GM19043 (cell line): ENCODE measurements around the gene ADRA1B.

Experiments used
- ATAC-seq: cut with Tn5 transposase; IDR thresholded peaks from one replicate; pipeline ENCODE4 v1.9.1; 2021; ENCODE audit warnings: low read depth; ENCODE audit not compliant: unreplicated experiment

ADRA1B gene

DNA sequence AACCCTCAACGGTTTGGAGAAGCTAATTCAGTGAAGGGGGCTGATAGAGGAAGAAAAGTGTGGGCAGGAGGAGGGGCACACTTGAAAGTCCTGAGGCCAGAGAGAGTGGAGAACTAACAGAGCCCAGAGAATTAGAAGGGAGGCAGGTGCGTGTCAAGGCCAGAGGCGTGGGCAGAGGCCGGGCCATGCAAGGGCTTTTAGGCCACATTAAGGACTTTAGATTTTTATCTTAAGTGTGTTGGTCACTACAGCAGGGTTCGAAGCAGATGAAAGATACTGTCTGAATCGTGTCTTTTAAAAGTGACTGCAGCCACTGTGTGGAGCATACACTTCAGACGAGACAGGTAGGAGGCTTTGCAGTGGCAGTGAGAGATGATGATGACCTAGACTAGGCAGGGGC, 6.7 kb downstream of the ADRA1B start:
- no peak for ATAC-seq

DNA sequence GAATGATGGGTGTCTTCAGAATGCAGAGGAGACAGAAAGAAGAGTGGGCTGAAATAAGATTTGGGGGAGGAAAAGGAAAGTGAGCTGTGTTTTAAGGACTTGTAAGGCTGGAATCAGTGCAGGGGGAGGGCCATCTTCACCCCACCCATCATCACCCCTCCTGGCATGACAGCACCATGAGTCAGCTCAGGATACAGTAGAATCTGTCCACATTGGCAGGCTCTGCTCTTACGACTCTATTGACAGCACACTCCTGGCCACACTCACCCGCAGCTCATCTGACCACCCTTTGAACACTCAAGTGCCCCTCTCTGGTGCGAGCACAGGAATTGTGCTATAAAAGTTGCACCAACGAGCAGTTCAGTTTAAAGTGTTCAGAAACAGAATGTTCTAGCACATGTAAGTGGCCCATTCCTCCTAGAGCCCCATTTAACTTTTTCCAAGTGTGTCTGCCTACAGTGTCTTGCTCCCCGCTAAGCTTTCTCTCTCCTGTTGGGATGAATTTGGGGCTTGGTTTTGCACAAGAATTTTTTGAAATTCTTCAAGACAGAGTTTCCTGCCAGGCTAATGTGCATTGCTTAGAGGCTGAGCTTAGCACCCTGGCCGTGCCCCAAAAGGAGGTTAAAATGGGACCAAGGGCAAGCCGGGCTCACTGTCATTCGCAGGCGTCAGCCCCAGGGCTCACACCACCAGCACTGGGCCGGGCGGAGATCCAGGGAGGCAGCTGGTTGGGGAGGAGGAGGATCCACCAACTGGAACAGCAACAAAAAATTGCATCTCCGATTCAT, 12.0 kb downstream of the ADRA1B start:
- ATAC-seq = no peak

DNA sequence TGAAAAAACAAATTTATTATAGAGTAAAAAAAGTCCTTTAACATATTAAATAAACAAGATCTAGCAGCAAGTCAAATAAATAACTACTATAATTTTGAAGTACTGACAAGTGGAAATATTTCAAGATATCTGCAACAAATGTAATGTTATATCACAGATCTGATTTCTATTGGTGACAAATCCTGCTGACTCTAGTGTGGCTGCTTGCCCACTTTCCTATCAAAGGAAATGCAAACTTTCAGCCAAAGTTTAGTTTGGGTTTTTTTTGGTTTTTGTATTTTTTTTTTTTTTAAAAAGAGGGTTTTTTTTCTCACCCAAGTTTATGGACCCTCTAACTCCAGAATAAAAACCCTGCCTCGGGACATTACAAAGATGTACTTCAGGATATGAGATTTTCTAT, 12.9 kb downstream of the ADRA1B start:
- no peak for ATAC-seq

DNA sequence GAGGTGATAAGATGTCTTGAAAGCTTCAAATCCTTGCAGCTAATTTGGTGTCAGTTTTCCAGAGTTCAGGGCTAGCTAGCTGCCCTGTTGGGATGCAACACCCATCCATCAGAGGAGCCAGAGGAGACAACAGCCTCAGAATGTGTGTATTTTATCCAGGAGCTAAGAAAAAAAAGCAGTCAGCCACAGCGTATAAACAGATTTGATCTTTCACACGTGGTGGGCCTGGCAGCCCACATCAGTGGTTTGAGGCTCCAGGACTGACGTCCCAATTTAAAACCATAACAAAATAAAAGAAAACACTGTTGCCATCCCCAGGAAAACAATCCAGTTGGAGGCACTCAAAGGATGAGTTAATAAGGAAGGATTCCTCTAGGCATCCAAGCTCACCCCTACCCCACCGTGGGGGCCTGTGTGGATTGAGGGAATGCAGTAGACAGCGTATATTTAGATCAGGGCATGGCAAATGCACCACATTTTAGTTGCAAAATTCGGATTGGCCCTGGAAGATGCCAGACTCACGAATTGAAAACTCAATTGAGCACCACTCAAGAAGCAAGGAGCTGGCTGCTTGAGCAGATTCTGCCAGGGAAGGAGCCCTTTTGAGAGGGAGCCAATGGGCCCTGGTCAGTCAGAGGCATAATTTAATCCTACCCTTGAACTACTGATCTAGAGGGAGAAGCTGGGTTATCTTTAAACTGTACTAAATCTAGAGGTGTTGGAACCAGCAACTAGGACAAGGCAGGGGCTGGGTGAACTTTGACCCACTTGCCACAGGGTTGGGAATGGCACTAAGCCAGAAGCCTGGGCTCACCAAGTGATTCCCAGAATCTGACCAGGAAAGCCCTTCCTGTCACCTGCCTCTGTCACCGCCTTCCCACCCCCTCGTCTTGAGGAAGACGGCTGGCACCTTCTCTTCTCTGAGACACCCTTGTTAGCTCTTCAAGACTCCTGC, 17.5 kb downstream of the ADRA1B start:
- ATAC-seq = no peak

DNA sequence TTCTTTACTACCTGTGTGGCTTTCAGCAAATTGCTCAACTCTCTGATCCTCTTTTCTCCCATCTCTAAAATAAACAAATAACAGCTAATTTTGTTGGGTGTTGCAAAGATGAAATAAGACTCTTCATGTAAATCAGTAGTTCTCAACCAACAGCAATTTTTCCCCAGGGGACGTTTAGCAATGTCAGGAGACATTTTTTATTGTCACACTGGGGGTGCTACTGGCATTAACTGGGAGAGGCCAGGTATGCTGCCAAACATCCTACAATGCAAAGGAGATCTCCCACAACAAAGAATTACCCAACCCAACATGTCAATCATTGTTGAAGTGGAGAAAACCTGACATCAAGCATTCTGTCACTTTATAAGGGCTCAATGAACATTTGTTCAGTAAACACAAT, 19.7 kb downstream of the ADRA1B start:
- no peak for ATAC-seq

DNA sequence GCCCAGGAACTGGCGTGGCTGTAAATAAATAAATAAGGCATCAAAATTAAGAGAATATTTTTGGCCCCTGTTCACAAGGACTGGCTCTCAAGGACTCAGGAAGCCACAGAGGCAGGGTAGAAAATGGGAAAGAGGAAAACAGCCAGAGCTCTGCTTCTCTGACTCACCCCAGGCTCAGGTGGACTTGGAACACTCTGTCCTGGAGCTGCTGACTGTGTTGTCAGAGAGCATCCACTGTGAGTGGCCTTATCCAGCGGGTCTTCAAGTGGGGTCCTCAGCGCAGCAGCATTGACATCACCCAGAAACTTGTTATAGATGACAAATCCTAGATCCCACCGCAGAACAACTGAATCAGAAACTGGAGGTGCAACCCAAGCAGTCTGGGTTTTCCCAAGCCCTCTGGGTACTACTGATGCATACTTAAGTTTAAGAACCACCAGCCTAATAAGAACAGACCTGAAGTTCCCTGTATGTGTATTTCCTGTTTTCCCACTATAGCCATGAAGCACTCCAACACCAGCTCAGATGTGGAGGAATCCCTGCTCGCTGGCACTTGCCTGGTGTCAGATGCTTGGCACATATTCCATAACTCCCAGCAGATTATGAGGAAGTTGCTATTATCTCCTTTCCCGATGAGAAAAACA, 20.5 kb downstream of the ADRA1B start:
- ATAC-seq = no peak

DNA sequence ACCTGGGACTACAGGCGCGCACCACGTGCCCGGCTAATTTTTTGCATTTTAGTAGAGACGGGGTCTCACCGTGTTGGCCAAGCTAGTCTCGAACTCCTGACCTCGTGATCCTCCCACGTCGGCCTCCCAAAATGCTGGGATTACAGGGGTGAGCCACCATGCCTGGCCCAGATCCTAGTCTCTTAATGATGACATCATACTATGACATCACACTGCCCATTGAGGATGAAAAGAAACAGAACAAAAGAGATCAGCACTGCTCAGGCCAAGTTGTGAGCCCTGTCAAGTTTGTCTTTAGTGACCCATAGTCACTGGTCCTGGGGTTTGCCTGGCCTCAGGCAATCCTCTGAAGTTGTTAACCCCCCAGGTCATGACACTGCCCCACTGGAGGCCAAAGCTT, 21.3 kb downstream of the ADRA1B start:
- ATAC-seq = no peak

DNA sequence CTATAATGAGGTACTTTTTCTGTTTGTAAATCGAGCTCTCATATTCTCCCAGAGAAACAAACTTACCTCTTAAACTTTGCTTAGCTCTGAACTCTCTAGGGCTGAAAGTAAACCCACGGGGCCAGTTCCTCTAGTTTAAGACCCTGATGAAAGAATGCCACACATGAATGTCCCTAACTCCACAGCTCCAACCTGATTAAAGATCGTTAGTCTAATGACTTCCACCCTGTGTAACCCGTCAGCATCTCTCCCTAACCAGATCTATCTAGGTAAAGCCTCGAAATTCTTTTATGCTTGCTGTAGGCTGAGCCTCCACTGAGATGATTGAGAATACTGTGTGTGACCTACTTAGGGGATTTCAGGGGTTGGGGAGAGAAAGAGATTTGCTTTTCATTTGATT, 27.0 kb downstream of the ADRA1B start:
- no peak for ATAC-seq

DNA sequence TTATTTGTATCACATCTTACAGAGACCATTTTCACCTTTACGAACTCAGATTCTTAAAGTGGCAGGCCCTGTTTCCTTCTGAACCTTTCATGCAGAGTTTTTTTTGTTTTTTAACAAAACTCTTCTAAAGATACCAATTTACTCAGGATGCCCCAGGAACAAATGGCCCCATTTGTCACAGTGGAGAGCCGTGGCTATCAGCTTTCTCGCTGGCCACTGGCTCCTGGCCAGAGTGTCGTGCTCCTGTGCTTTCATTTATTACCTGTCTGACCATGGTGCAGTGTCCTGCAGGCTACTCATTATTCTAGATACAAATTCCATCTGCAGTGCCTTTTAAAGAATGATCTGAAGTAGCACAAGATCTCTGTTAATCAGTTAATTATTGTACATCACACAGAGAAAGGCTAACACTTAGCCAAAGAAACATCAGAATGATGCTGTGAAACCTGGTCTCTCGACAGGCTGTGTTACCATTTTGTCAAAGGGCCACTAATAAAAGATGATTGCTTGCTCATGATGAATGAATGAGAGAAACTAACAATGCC, 27.8 kb downstream of the ADRA1B start:
- ATAC-seq = no peak

DNA sequence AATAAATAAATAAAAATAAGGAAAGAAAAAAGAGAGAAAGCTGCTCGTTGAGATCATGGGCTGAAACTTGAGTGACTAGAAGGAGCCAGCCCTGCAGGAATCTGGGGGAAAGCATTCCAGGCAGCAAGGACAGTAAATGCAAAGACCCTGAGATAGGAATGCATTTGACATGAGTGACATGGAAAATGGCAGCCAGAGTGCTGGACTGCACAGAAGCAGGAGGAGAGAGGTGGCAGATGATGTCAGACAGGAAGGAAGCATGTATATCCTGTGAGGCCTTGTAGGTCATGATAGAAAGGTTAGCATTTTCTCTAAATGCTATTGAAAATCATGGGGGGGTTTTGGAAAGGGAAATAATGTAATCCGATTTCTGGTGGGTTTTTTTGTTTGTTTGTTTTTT, 29.1 kb downstream of the ADRA1B start:
- no peak for ATAC-seq

DNA sequence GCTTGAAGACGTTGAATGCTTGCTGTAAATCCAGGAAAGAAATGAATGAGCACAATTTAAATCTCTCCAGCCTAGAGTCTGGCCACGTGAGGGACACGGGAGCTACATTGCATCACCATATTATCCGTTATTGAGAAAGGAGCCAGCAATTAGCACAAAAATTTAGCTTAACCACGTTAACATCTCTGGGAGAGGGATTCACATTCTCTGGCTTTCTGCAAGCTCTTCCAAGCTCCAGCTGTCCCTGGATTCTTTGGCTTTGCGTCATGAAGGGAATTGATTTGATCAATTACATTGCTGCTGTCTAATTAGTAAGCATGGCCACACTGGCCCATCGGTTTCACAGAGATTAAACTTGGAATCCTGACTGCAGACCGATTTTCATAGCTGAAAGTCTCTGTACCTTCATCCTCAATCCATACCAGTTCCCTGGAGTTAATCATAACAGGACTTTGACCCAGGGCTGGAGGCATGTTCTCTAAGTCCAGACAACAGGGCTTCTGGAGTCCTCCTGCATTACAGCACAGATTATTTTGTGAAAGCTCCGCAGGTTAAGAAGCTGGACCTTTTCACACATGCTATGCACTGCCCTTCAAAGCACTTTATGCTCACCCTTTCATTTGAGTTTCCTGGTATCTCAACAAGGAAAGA, 31.6 kb downstream of the ADRA1B start:
- ATAC-seq = no peak

DNA sequence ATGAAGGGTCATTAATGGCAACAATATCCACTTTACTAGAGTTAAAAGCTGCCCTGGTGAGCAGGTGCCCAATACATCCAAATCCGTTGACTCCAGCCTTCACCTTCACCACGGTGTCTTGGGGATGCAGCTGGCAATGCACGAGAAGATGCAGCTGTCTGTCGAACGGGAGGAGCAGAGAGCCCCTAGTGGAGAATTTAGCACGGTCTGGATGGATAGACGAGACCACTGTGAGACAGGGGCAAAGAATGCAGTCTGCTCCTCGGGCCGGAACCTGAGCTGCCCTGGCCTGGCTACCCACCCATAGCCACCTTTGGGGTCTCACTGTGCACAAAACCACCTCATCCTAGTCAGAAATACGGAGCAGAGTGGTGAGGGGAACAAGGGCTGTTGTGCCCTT, 35.1 kb downstream of the ADRA1B start:
- ATAC-seq = no peak

DNA sequence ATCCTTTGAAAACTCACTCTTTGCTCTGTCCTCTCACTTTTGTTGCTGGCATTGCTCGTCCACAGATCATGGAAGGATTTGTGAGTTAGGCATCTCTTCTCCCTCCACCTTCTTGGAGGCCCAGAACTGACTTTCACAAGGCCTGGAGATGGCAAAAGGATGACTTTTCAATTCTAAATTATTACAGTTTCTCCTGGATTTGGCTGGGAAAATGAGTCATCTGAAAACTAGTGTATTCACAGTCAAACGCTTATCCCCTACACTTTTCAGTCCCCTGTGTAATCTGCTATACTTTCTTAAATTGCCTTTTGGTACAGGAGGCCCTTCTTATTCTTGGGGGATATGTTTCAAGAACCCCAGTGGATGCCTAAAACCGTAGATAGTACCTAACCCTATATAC, 35.6 kb downstream of the ADRA1B start:
- ATAC-seq = no peak

DNA sequence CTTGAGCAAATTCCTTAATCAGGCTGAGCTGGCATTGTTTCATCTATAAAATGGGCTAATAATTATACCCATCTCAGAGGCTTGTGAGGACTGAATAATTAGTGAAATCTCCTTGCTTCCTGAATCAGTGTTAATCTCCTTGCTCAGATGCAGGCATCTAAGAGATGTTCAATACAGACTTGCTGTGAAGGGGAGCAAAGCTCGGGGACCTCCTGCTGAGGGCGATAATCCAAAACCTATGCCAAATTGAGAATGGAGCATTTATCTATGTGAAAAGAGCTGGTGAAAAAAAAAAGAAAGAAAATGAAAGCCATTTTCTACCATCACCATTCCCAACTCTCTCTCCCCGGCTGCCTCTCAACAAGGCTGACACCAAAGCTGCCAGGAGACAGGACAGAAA, 37.3 kb downstream of the ADRA1B start:
- ATAC-seq = no peak

DNA sequence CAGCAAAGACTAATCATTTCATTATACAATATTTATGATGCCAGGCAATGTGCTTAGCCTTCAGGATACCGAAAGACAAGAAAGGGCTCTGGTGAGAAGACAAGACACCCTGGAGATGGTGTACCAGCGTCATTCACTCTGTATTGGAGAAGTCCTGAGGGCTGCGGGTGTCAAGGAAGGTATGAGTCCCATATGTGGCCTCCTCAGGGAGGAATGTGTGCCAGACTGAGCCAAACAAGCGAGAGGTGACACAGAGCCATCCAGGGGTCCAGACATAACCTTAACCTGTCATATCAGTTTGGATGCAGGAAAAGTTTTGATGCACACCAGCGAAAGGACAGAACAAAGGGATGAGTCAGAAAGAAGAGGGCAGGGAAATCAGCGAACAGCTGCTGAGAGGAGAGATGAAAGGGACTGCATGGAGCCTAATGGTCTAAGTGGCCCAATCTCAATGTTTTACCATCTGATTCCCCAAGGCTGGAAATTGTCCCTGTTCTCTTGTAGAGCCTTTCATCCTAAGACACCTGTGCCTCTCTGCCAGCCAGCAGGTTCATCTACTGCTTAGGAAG, 38.9 kb downstream of the ADRA1B start:
- no peak for ATAC-seq

DNA sequence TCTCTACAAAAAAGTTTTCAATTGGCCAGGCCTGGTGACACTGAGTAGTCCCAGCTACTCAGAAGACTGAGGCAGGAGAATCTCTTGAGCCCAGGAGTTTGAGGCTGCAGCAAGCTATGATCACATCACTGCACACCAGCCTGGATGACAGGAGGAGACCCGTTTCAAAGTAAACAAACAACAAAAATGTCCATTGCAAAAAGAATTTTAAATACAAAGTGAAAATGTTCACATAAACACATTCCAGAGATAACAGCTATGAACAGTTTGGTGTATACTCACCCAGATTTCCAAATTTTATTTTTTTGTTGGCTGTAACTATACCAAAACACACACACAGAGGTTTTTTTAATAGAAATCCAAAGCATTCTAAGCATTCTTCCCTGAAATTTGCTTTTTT, 39.8 kb downstream of the ADRA1B start:
- no peak for ATAC-seq

DNA sequence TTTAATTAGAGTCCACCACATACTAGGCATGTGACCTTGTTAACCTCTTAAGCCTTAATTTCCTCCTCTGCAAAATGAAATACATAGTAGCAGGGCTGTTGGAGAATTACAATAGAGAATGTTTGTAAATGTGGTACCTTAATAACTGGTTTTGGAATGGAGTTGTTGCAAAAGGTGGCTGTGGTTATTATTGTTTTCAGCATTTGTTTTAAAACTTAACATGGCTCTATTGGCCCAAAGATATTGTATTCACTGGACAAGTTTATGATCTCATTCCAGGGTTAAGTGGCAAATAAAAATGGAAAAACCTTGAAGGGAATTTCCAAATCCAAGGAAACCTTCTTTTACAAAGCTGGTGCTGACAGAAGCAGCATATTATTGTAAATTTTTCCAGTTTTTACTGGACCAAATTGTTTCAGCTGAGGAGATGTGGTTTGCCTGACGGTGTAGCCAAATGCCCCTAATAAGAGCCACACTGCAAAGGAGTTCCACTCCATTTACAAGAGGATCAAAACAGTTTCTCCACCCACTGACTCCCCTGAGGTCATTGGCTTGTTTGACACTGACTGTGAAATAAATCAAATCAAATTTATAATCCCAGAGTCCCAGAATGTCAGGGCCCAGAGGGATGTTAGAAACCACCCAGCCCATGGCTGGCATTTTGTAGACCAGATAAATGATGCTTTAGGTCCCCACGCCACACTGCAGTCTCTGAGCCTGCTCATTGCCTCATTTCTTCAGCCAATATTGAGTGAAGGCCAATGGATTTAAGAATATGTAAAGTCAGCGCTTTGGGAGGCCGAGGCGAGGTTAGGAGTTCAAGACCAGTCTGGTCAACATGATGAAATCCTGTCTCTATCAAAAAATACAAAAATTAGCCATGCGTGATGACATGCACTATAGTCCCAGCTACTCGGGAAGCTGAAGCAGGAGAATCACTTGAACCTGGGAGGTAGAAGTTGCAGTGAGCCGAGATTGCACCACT, 45.2 kb downstream of the ADRA1B start:
- no peak for ATAC-seq

DNA sequence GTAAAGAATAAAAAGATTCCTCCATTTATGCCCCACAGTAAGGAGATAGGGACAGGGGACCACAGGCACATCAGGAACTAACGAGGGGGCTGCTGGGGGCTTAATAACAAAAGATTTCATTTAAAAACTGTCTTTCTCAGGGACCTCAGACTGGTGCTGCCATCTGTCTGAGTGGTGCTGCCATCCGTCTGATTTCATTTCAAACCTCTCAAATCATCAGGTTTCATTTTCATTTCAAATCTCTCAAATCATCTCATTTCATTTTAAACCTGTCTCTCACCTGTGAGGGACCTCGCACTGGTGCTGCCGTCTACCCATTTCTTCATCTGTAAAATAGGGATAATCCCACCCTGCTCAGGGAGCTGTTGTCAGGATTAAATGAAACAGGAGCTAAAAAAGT, 45.9 kb downstream of the ADRA1B start:
- no peak for ATAC-seq

DNA sequence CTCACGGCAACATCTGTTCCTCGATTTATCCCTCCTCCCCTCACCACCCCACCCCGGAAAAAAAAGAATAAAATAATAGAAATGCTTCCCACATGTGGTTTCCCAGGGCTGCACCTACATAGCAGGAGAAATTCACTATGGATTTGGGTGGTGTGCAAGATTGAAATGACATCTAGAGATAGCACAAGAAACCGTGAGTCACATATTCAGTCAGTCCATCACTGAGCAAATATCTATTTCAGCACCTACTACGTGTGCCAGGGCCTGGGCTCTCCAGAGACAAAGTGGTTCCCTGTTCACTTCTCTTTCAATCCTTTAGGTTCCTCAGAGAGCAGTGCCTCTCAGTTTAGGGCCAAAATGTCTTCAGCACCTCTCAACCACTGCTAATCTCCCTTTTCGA, 47.7 kb downstream of the ADRA1B start:
- ATAC-seq = no peak
